Left hindlimb (tissue), 1 donor: Measurements from ENCODE around the gene CSNK2B.
A peak's percentile ranks its signal among the peaks of the same experiment; 100 is the strongest.

ENCODE experiments used
- DNase-seq: peaks from one replicate; pipeline ENCODE4 v3.0.0-alpha.2; 2018

CSNK2B gene

GRCh38 chr6:31662124-31662723, 3.7 kb upstream of the CSNK2B start:
- no peak for DNase-seq

- no peak for DNase-seq
Measured at GRCh38 chr6:31663126-31663960, 2.5 kb upstream of the CSNK2B start.

GRCh38 chr6:31663961-31664789, 1.7 kb upstream of the CSNK2B start:
- no peak for DNase-seq

GRCh38 chr6:31664790-31665500, 935 bp upstream of the CSNK2B start, which contains the start of gene GPANK1:
GPANK1 (minus strand) TSS chr6:31664997; CDS start chr6:31664478, 519 bp downstream.
- DNase-seq, result peak; percentile 92

GRCh38 chr6:31666337-31666965, 571 bp downstream of the CSNK2B start:
- no peak for DNase-seq

GRCh38 chr6:31669676-31670075, 3.8 kb downstream of the CSNK2B start, which contains the start of gene LY6G5B:
LY6G5B (plus strand) TSS chr6:31669976; CDS start chr6:31670951, 975 bp downstream.
- DNase-seq, result no peak

GRCh38 chr6:31676322-31676903, 10.5 kb downstream of the CSNK2B start:
- no peak for DNase-seq

GRCh38 chr6:31676904-31677303, 11.0 kb downstream of the CSNK2B start:
- no peak for DNase-seq

GRCh38 chr6:31677955-31678354, 12.1 kb downstream of the CSNK2B start:
- DNase-seq, result no peak

- peak; percentile 90 for DNase-seq
Measured at GRCh38 chr6:31680226-31681134, 14.6 kb downstream of the CSNK2B start, which contains the start of gene LY6G5C. LY6G5C (minus strand) TSS chr6:31681067; CDS start chr6:31680373, 694 bp downstream.

- DNase-seq, result peak; percentile 47
Measured at GRCh38 chr6:31681135-31681671, 15.3 kb downstream of the CSNK2B start.

- no peak for DNase-seq
Measured at GRCh38 chr6:31683591-31683990, 17.7 kb downstream of the CSNK2B start.

- DNase-seq, result no peak
Measured at GRCh38 chr6:31686483-31686882, 20.6 kb downstream of the CSNK2B start.

- DNase-seq, result no peak
Measured at GRCh38 chr6:31687321-31687720, 21.4 kb downstream of the CSNK2B start.

- DNase-seq, result no peak
Measured at GRCh38 chr6:31687860-31688693, 22.2 kb downstream of the CSNK2B start.

GRCh38 chr6:31689249-31690110, 23.6 kb downstream of the CSNK2B start:
- DNase-seq, result no peak

- DNase-seq, result no peak
Measured at GRCh38 chr6:31690231-31691077, 24.6 kb downstream of the CSNK2B start.
